HFF-Myc (cell line): ENCODE results near the gene DNAH17.

ENCODE experiments used
- DNase-seq: peaks from one replicate; pipeline ENCODE4 v3.0.0-alpha.2; 2011; ENCODE audit warnings: low read depth; ENCODE audit errors: extremely low read depth
- H3K4me3 ChIP-seq: replicated peaks from 2 replicates; pipeline ENCODE4 v1.5.1; 2011; ENCODE audit warnings: low read depth, mild to moderate bottlenecking, control low read depth, low read length
- TF ChIP-seq, protein P1 (sequence below): IDR thresholded peaks from 2 replicates; pipeline ENCODE4 v1.5.1; 2012; ENCODE audit warnings: mild to moderate bottlenecking, low read depth, low read length, control low read depth; ENCODE audit errors: missing control alignments

DNAH17 gene

DNA sequence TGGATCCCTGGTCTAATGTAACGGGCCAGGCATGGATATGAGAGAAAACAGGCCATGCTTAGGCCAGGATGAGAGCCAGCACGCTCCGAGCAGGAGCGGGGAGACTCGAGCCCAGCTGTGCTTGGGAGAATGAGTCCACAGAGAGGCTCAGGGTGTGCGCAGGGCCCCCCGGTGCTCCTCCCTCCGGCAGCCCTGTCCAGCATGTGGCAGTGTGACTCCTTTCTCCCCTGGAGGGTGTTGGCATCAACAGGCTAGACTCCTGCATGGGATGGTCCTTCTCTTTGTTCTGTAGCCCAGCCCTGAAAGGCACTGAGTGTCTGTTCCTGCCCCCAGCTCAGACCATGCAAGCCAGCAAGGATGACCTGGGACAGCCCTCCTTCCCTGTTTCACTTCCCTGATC is 175.3 kb downstream of the DNAH17 start:
- DNase-seq, result no peak
- no peak overlapping the region for H3K4me3 ChIP-seq
- TF ChIP-seq, protein P1, sequence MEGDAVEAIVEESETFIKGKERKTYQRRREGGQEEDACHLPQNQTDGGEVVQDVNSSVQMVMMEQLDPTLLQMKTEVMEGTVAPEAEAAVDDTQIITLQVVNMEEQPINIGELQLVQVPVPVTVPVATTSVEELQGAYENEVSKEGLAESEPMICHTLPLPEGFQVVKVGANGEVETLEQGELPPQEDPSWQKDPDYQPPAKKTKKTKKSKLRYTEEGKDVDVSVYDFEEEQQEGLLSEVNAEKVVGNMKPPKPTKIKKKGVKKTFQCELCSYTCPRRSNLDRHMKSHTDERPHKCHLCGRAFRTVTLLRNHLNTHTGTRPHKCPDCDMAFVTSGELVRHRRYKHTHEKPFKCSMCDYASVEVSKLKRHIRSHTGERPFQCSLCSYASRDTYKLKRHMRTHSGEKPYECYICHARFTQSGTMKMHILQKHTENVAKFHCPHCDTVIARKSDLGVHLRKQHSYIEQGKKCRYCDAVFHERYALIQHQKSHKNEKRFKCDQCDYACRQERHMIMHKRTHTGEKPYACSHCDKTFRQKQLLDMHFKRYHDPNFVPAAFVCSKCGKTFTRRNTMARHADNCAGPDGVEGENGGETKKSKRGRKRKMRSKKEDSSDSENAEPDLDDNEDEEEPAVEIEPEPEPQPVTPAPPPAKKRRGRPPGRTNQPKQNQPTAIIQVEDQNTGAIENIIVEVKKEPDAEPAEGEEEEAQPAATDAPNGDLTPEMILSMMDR, result no peak

DNA sequence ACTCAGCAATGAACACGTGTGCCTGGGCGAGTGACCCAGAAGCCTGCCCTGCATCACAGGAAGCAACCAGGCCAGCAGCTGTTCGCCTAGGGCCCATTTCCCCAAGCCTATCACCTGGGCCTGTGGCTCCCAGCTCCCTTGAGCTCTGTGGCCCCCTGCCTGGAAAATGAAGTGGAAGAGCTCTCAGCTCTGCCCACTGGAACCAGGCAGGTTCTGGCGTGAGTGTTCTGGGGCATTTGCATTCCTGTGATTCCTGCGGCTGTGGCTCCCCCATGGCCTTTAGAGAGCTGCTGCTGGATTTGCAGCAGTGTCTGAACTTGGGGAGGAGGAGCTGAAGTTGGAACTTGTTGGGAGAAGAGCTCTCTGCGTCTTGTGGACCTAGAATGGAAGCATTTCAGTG is 175.9 kb downstream of the DNAH17 start:
- no peak for DNase-seq
- TF ChIP-seq, protein P1, result no peak
- H3K4me3 ChIP-seq, result no peak overlapping the region

DNA sequence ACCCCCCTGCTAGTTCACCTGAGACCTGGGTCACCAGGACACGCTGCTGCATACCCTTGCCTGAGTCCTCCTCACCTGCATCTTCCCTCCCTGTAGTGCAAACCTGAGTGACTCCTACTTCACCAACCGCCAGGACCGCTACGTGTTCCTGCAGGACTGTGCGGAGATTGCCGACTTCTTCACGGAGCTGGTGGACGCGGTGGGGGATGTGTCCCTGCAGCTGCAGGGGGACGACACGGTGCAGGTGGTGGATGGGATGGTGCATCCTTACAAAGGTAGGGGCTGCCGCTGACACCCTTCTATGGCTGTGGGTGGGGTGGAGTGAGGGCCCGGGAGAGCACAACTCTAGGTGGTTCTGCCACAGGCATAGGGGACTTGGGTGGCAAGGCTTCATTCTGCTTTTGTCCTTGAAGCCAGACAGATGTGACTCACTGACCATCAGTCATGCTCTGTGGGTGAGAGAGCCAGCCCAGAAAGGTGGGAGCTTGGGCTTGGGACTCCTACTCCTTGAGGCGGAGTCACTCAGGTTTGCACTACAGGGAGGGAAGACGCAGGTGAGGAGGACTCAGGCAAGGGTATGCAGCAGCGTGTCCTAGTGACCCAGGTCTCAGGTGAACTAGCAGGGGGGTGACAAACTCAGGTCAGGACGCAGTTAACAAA is 176.5 kb downstream of the DNAH17 start:
- no peak for DNase-seq
- TF ChIP-seq, protein P1, result no peak
- no peak overlapping the region for H3K4me3 ChIP-seq

DNA sequence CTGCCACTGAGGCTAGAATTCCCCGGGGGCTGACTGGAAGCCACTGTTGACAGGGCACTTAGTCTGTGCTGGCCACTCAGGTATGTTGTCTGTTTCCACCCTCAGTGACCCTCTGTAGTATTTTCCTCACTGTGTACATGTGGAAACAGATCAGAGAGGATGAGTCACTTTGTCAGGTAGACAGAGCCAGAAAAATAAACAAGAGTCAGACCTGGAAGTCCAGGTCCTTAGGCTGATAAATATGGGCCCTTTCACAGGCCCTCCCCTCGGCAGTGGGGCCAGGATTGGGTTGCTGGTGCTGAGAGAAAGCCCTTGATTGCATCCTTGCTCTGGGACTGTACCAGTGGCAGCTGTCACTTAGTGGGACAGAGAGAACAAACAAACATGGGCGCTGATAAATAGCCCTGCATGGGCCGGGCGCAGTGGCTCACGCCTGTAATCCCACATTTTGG is 177.5 kb downstream of the DNAH17 start:
- no peak overlapping the region for H3K4me3 ChIP-seq
- TF ChIP-seq, protein P1, result no peak
- no peak for DNase-seq

DNA sequence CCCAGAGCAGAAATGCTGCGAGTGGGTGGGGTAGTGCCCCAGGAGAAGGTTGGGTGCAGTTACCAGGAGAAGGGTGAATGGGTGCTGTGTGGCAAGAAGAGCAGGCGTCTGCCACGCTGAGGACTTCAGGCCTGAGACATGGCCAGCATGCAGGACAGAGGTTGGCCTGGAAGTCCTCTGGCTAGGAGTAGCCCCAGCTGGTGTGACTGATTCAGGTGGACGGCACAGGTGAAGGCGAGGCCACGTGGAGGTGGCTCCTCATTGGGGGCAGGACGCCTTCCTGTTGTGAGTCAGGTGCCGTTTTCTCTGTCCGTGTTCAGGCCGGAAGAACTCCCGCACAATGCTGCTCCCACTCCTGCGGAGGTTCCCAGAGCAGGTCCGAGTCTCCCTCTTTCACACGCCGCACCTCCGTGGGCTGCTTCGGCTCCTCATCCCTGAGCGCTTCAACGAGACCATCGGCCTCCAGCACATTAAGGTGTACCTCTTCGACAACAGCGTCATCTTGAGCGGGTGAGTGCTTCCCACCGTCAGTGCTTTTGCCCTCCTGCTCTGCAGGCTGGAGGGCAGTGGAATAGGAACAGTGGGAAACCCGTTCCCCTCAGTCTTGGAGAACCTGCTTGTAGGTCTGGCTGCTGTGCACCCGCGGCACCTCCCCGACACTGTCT is 178.0 kb downstream of the DNAH17 start:
- TF ChIP-seq, protein P1, result no peak
- no peak for DNase-seq
- no peak overlapping the region for H3K4me3 ChIP-seq

DNA sequence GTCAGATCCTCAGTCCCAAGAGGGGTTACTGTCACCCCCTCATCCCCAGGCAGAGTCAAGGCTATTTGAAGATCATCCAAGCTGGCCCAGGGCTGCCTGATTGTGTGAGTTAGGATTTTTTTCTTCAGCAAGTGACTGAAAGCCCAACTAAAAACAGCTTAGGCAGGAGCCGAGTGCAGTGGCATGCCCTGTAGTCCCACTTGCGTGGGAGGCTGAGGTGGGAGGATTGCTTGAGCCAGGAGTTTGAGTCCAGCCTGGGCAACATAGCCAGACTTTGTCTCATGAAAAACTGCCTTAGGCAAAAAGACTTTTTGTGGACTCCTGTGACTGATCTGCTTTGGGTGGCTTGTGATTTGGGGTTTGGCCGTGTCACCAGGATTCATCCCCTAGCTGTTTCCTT is 178.8 kb downstream of the DNAH17 start:
- no peak for DNase-seq
- no peak overlapping the region for H3K4me3 ChIP-seq
- TF ChIP-seq, protein P1, result no peak
